Measurements from ENCODE around the gene ACSF2. TPM values are rescaled to one million over a fixed set of nuclear protein-coding genes. Genes with fewer than 3 reads are reported as not detected.

ACSF2 gene
- total and polyA plus RNA-seq, 2 of the 13 experiments (the other 11 are each of a cell fraction or from before 2014, with no cell fraction given), result 87.3 to 109 TPM

GRCh38 chr17:50478391-50479381, 52.7 kb downstream of the ACSF2 start, which contains the start of gene RSAD1 (continued):
- TF ChIP-seq ATF7 (IDR thresholded peaks at IDR 0.05) (no peak), ATF7 (CRISPR knock-in tag; IDR thresholded peaks at IDR 0.05) (peak; percentile 87), NRL (CRISPR knock-in tag; IDR thresholded peaks at IDR 0.05; ENCODE audit: borderline replicate concordance) (peak; percentile 77), USF2 (IDR thresholded peaks at IDR 0.05; ENCODE audit: low read depth, low read length) (no peak), USF2 (CRISPR knock-in tag; IDR thresholded peaks at IDR 0.05; ENCODE audit: borderline replicate concordance) (no peak), SIN3B (IDR thresholded peaks at IDR 0.05; ENCODE audit: low read length) (peak; percentile 69), FOXA3 (CRISPR knock-in tag; IDR thresholded peaks at IDR 0.05) (peak; percentile 66; the same call in 1 of the 2 replicates), GMEB2 (CRISPR knock-in tag; IDR thresholded peaks at IDR 0.05; ENCODE audit: low read depth) (peak; percentile 85), LCORL (IDR thresholded peaks at IDR 0.05) (no peak), LCORL (CRISPR knock-in tag; IDR thresholded peaks at IDR 0.05) (peak; percentile 68; the same call in 1 of the 2 replicates), ZNF138 (CRISPR knock-in tag; IDR thresholded peaks at IDR 0.05; ENCODE audit: low read depth) (peak; percentile 18; the same call in 1 of the 2 replicates), CBX5 (CRISPR knock-in tag; IDR thresholded peaks at IDR 0.05; ENCODE audit: borderline replicate concordance) (no peak), HMG20A (CRISPR knock-in tag; IDR thresholded peaks at IDR 0.05; ENCODE audit: borderline replicate concordance) (no peak; the same call in 1 of the 2 replicates), TRAFD1 (CRISPR knock-in tag; IDR thresholded peaks at IDR 0.05; ENCODE audit: borderline replicate concordance) (no peak), FOXA1 (IDR thresholded peaks at IDR 0.05) (no peak), FOXA1 (CRISPR knock-in tag; IDR thresholded peaks at IDR 0.05) (no peak; the same call in 1 of the 2 replicates), DR1 (CRISPR knock-in tag; IDR thresholded peaks at IDR 0.05) (peak; percentile 78), ZKSCAN1 (IDR thresholded peaks at IDR 0.05; ENCODE audit: low read length) (peak; percentile 15; the same call in 1 of the 2 replicates)
- TF ChIP-seq, protein P1, sequence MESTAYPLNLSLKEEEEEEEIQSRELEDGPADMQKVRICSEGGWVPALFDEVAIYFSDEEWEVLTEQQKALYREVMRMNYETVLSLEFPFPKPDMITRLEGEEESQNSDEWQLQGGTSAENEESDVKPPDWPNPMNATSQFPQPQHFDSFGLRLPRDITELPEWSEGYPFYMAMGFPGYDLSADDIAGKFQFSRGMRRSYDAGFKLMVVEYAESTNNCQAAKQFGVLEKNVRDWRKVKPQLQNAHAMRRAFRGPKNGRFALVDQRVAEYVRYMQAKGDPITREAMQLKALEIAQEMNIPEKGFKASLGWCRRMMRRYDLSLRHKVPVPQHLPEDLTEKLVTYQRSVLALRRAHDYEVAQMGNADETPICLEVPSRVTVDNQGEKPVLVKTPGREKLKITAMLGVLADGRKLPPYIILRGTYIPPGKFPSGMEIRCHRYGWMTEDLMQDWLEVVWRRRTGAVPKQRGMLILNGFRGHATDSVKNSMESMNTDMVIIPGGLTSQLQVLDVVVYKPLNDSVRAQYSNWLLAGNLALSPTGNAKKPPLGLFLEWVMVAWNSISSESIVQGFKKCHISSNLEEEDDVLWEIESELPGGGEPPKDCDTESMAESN (CRISPR knock-in tag; conservative IDR thresholded peaks at IDR 0.05), result peak; percentile 94
- TF ChIP-seq, protein P2, sequence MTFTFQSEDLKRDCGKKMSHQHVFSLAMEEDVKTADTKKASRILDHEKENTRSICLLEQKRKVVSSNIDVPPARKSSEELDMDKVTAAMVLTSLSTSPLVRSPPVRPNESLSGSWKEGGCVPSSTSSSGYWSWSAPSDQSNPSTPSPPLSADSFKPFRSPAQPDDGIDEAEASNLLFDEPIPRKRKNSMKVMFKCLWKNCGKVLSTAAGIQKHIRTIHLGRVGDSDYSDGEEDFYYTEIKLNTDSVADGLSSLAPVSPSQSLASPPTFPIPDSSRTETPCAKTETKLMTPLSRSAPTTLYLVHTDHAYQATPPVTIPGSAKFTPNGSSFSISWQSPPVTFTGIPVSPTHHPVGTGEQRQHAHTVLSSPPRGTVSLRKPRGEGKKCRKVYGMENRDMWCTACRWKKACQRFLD (CRISPR knock-in tag; IDR thresholded peaks at IDR 0.05; ENCODE audit: borderline replicate concordance), result 0 out of 2 replicates have a peak, but pooled peaks have one; percentile 82

Measured in HepG2 (cell line).